Vagina (tissue), 2 donors: ENCODE results near the gene LSM3.

Source experiments
- CTCF ChIP-seq, 3 experiments: fragments of 450-650 bp in 2 of 3; fragments of 200-600 bp in 1 of 3; sonication (generic) in 1 of 3; IDR thresholded peaks; one replicate each; pipeline ENCODE4 v1.5.1; 2017 to 2019; ENCODE audit warnings: antibody characterized with exemption in 3 of 3, mild to moderate bottlenecking in 2 of 3, moderate library complexity in 2 of 3
- POLR2A ChIP-seq, 2 donors: fragments of 450-650 bp; IDR thresholded peaks; one replicate each; pipeline ENCODE4 v1.6.1; 2017; ENCODE audit warnings: antibody characterized with exemption in 2 of 2, mild to moderate bottlenecking in 2 of 2, moderate library complexity in 2 of 2
- POLR2AphosphoS5 ChIP-seq, 2 donors: sonication (generic); formaldehyde crosslinking; IDR thresholded peaks; one replicate each; pipeline ENCODE4 v1.9.0; 2017; ENCODE audit warnings: antibody characterized with exemption in 2 of 2, mild to moderate bottlenecking in 2 of 2, low read depth in 1 of 2; ENCODE audit not compliant: insufficient read depth in 1 of 2

- no peak for TF ChIP-seq CTCF (IDR thresholded peaks at IDR 0.05)
- no peak for TF ChIP-seq POLR2A (IDR thresholded peaks at IDR 0.05)
- TF ChIP-seq POLR2AphosphoS5 (IDR thresholded peaks at IDR 0.05; ENCODE audit: insufficient read depth in 1 of 2, low read depth in 1 of 2) = no peak
These were observed 9.2 kb upstream of the LSM3 start for GRCh38 chr3:14169435-14169834.
